Embryonic facial prominence (tissue), 1 donor: ENCODE data around the gene LHFPL6.
"Not testable (repeated sequence)": the region's sequence is repeated elsewhere in the genome, so short reads cannot be mapped to it uniquely, and the experiment has no call there.

ENCODE experiments used
- DNase-seq: peaks from one replicate; pipeline ENCODE4 v3.0.0-alpha.2; 2016; ENCODE audit errors: extremely low spot score

The LHFPL6 gene

GRCh38 chr13:39347926-39348901 lies 254.8 kb downstream of the LHFPL6 start:
- no peak for DNase-seq

- DNase-seq: no peak
Measured at GRCh38 chr13:39345982-39346381, 257.0 kb downstream of the LHFPL6 start.

- no peak for DNase-seq
Measured at GRCh38 chr13:39341251-39341650, 261.7 kb downstream of the LHFPL6 start.

- not testable (repeated sequence) for DNase-seq
Measured at GRCh38 chr13:39338114-39338513, 264.9 kb downstream of the LHFPL6 start.

- DNase-seq: no peak
Measured at GRCh38 chr13:39336937-39337336, 266.1 kb downstream of the LHFPL6 start.

GRCh38 chr13:39336207-39336606 lies 266.8 kb downstream of the LHFPL6 start:
- DNase-seq: no peak

GRCh38 chr13:39335721-39336120 lies 267.3 kb downstream of the LHFPL6 start:
- DNase-seq: no peak

- DNase-seq: no peak
Measured at GRCh38 chr13:39330504-39330903, 272.5 kb downstream of the LHFPL6 start.

GRCh38 chr13:39329182-39329639 lies 273.8 kb downstream of the LHFPL6 start:
- no peak for DNase-seq

- DNase-seq: no peak
Measured at GRCh38 chr13:39327172-39327479, 275.9 kb downstream of the LHFPL6 start.

- no peak for DNase-seq
Measured at GRCh38 chr13:39326469-39327171, 276.4 kb downstream of the LHFPL6 start.

- no peak for DNase-seq
Measured at GRCh38 chr13:39324806-39325311, 278.1 kb downstream of the LHFPL6 start.

GRCh38 chr13:39322836-39323585 lies 280.0 kb downstream of the LHFPL6 start:
- DNase-seq: no peak

GRCh38 chr13:39321574-39321973 lies 281.4 kb downstream of the LHFPL6 start:
- DNase-seq: no peak

- no peak for DNase-seq
Measured at GRCh38 chr13:39318161-39318560, 284.8 kb downstream of the LHFPL6 start.

GRCh38 chr13:39317291-39317690 lies 285.7 kb downstream of the LHFPL6 start:
- DNase-seq: no peak

- no peak for DNase-seq
Measured at GRCh38 chr13:39315796-39316195, 287.2 kb downstream of the LHFPL6 start.

GRCh38 chr13:39313721-39314120 lies 289.3 kb downstream of the LHFPL6 start:
- no peak for DNase-seq

- DNase-seq: no peak
Measured at GRCh38 chr13:39312596-39312995, 290.4 kb downstream of the LHFPL6 start.

- DNase-seq: no peak
Measured at GRCh38 chr13:39311619-39312018, 291.4 kb downstream of the LHFPL6 start.

- DNase-seq: no peak
Measured at GRCh38 chr13:39310961-39311360, 292.0 kb downstream of the LHFPL6 start.
